Pancreas (tissue), 10 donors: Measurements from ENCODE around the gene TOP2A. TPM values are rescaled to one million over a fixed set of nuclear protein-coding genes. Genes with fewer than 3 reads are reported as not detected.
A peak's percentile ranks its signal among the peaks of the same experiment; 100 is the strongest.

ENCODE experiments used
- ATAC-seq, 4 donors: fragments of 200-7000 bp; cut with Tn5 transposase; one replicate each; pipeline versions ENCODE4 v1.8.0 to v1.9.1; 2020; ENCODE audit warnings: mild to moderate bottlenecking in 4 of 4, moderate library complexity in 4 of 4
- DNase-seq, 6 donors: peaks; one replicate each; pipeline ENCODE4 v3.0.0-alpha.2; 2020
- FAIRE-seq: peaks from 2 replicates; lab custom pipeline; 2012; peaks lifted over from hg19 to GRCh38; lab: Jason Lieb, UNC
- H3K27ac ChIP-seq, 4 donors: fragments of 200-600 bp; sonication (generic); 1 replicate in 3 of 4; 2 replicates in 1 of 4; pipeline versions ENCODE4 v1.5.0 to v1.8.0; 2020
- H3K27me3 ChIP-seq, 4 donors: fragments of 200-600 bp; one replicate each; pipeline ENCODE4 v1.8.0; 2021
- H3K36me3 ChIP-seq, 3 donors: fragments of 200-600 bp; sonication (generic) in 1 of 3; one replicate each; pipeline versions ENCODE4 v1.5.0 to v1.8.0; 2020 to 2021
- H3K4me1 ChIP-seq, 3 donors: fragments of 200-600 bp; one replicate each; pipeline ENCODE4 v1.8.0; 2021
- H3K4me3 ChIP-seq, 4 donors: fragments of 200-600 bp; sonication (generic) in 2 of 4; one replicate each; pipeline versions ENCODE4 v1.5.0 to v1.8.0; 2020 to 2021
- H3K9me3 ChIP-seq, 4 donors: fragments of 200-600 bp; one replicate each; pipeline ENCODE4 v1.8.0; 2021
- WGBS, 2 donors: extraction: QIAGEN DNeasy Blood & Tissue Kit; methylation state at CpG; one replicate each; pipeline ENCODE4 v1.1.7; 2013; 5-methylcytosine and 5-hydroxymethylcytosine counted together
- intact Hi-C, 3 donors: fragments of 100-400 bp; cut with DNase I; formaldehyde crosslinking; loops; one replicate each; pipeline versions ENCODE4 v1.11.1 to v1.14.2; 2022
- polyA plus RNA-seq, 2 donors: library from polyadenylated mRNA; stranded (reverse); fragments of 200-250 nt; gene quantifications; one replicate each; pipeline ENCODE4 v1.2.3, GENCODE V29; 2013
- total RNA-seq, 6 donors: library from RNA; stranded (reverse); fragmentation: NEBNext Ultra II Directional in 4 of 6; extraction: Animal tissue kit (Norgen Biotek cat#: 25700) in 4 of 6; gene quantifications; one replicate each; pipeline versions ENCODE4 v1.2.1 to v1.2.4, GENCODE V29; 2021 to 2023
- TF ChIP-seq, protein P1 (sequence below), 4 donors: fragments of 200-600 bp; sonication (generic) in 3 of 4; IDR thresholded peaks; one replicate each; pipeline versions ENCODE4 v1.5.0 to v1.8.0; 2021; ENCODE audit warnings: antibody characterized with exemption in 4 of 4
- donor health status: healthy with polysubstance abuse.
- donor health status: DM: no; HTN: no; CAD: no; lungs with moderate emphysema.
- donor health status: DM: no; HTN: no; CAD: no.
- donor health status: control.
- donor health status: control.
- donor health status: Bipolar disorder and iron deficiency.
- donor health status: DM: yes; HTN: yes; CAD: no.
- donor health status: DM: no; HTN: no; CAD: no.
- donor health status: DM: no; HTN: no; CAD: no.
- donor health status: DM: yes; HTN: yes; CAD: no.

Gene TOP2A
- total and polyA plus RNA-seq, 8 donors = 0.19 to 4.4 (median 0.65) TPM

DNA sequence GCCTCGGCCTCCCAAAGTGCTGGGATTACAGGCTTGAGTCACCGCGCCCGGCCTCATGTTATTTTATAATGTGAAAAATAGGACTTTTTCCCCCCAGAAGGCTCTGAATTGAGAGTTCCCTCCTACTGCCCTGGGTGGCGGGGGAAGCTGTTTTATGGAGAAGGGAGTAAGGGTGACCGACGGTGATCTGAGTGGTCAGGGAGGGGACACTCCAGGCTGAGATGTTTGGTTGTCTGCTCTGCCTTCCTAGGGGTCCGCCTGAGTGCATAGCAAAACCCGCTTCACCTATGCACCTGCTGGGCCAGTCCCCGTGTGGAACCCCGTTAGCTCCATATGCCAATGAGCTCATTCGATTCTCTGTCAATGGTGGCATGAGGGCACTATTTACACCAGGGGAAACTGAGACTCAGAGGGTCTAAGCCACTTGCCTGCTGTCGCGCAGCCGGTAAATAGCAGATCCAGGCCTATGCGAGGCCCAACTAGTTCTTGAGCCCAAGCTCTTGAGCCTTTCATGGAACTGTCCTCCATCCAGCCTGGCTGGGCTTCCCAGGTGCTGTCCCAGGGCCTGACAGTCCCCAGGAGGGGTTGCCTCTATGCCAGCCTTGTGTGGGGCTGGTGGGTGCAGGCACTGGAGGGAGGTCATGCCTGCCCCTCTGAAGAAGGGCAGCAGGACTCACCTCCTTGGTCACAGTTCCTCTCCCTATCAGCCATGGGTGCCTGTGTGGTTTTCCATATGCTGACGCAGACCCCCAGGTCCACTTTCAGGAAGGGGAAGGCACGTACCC is 51.4 kb downstream of the TOP2A start:
- no peaks in the 10 kb centered on the region for H3K27me3 ChIP-seq
- FAIRE-seq (no peak), ATAC-seq (no peak), DNase-seq (no peak)
- H3K4me3 ChIP-seq = no peak overlapping the region
- H3K9me3 ChIP-seq = no peaks in the 10 kb centered on the region
- intact Hi-C loops = loop anchor here in 2 of 3 donors (10.0 kb wide), 2 partner anchors 49 to 189 kb away; partner anchors contain the start of gene TOP2A (in 1 of the 2)
- peaks cover 0 to 4% (median 0%) of the 10 kb centered on the region in 3 donors for H3K4me1 ChIP-seq
- no peak overlapping the region for H3K27ac ChIP-seq
- TF ChIP-seq, protein P1, sequence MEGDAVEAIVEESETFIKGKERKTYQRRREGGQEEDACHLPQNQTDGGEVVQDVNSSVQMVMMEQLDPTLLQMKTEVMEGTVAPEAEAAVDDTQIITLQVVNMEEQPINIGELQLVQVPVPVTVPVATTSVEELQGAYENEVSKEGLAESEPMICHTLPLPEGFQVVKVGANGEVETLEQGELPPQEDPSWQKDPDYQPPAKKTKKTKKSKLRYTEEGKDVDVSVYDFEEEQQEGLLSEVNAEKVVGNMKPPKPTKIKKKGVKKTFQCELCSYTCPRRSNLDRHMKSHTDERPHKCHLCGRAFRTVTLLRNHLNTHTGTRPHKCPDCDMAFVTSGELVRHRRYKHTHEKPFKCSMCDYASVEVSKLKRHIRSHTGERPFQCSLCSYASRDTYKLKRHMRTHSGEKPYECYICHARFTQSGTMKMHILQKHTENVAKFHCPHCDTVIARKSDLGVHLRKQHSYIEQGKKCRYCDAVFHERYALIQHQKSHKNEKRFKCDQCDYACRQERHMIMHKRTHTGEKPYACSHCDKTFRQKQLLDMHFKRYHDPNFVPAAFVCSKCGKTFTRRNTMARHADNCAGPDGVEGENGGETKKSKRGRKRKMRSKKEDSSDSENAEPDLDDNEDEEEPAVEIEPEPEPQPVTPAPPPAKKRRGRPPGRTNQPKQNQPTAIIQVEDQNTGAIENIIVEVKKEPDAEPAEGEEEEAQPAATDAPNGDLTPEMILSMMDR (IDR thresholded peaks at IDR 0.05) = no peak
- H3K36me3 ChIP-seq = no peaks in the 10 kb centered on the region
- WGBS, 2 donors = 92 to 95% methylated on average over 18 of the region's 18 CpGs

DNA sequence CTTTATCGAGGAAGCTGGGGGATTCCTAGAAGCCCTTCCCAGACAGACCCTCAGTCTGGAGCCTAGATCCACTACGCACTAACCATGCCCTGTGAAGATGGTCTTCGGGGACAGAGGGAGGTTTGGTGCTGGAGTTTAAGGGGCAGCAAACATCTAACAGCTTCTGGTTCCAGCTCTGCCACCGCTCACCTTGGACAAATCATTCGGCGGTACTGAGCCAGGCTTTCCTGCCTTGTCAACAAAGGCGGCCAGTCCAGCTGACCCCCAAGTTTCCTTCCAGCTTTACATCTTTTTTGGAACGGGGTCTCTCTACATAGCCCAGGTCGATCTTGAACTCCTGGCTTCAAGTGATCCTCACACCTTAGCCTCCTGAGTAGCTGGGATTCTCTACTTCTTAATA is 52.8 kb downstream of the TOP2A start:
- intact Hi-C loops = loop anchor here in 2 of 3 donors (10.0 kb wide), 2 partner anchors 50 to 190 kb away; partner anchors contain the start of gene TOP2A (in 1 of the 2)
- Histone ChIP-seq H3K36me3 (no peaks in the 10 kb centered on the region), H3K9me3 (no peaks in the 10 kb centered on the region), H3K4me3 (no peak overlapping the region), H3K4me1 (peaks cover 0 to 4% (median 0%) of the 10 kb centered on the region in 3 donors), H3K27ac (no peak overlapping the region), H3K27me3 (no peaks in the 10 kb centered on the region)
- FAIRE-seq (no peak), DNase-seq (no peak), ATAC-seq (no peak)
- WGBS, 2 donors = 91 to 92% methylated on average over 9 of the region's 9 CpGs
- TF ChIP-seq, protein P1 (IDR thresholded peaks at IDR 0.05) = no peak

DNA sequence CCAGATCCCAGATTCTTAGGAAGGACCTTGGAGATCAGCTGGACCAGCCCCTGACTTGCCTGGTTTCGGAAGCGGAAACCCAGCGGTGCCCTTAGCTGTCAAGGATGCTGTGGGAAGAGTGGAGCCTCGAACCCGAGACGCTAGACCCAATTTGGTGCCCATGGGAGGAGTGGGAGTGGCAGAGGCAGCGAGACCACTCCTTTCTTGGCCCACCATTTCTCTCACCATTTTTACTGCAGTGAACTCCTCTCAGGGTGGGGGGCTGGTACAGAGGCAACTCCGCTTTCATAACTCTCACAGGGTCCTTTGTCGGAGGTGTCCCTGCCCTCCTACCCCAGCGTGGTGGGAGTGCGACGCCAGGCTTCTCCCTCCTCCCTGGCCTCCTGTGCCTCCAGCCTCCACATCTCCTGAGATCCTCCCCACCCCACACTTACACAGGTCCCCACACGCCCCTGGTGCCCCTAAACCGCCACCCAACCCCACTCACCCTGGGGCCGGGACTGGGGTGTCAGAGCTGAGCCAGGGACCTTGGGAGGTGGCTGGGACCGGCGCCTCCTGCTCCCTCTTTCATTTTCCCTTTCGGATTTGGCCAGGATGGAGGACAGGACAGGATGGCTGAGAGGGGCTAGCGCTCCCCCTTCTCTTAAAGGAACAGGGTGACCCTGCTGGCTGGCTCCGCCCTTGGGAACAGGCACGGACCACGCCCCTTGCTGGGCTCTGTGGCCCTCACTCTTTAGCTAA is 53.4 kb downstream of the TOP2A start, which contains the start of gene GJD3:
TSS of gene GJD3 (minus strand) at position 617 of the 741 bp plus-strand sequence. CDS start 922 bp downstream, outside the sequence.
- DNase-seq = peak in 1 of 6 donors; percentile 63
- intact Hi-C loops = loop anchor here in 2 of 3 donors (10.0 kb wide), 2 partner anchors 51 to 191 kb away; partner anchors contain the start of gene TOP2A (in 1 of the 2)
- H3K36me3 ChIP-seq = no peaks in the 10 kb centered on the region

DNA sequence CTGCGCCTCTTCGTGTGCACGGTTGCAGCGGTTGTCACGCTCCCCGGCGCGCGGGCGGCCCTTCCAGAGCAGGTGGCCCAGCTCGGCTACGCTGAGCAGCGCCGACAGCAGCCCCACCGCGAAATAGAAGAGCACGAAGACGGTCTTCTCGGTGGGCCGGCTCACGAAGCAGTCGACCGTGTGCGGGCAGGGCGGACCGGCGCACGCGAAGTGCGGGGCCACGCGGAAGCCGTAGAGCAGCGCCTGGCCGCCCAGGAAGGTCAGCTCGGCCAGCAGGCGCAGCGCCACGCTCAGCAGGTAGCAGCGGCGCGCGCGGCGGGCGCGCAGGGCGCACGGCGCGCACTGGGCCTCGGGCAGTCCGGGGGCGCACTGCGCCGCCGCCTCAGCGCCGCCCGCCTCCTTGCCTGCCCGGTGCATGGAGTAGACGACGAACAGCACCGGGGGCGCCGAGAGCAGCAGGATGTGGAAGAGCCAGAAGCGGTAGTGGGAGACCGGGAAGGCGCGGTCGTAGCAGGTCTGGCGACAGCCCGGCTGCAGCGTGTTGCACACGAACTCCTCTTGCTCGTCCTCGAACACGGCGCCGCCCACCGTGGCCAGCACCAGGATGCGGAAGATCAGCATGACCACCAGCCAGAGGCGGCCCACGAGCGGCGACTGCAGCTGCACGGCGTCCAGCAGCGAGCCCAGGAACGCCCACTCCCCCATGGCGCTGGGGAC is 54.4 kb downstream of the TOP2A start:
- ATAC-seq (peak in 3 of 4 donors; percentile 24 to 60 (median 50)), FAIRE-seq (no peak), DNase-seq (peak in 2 of 6 donors; percentile 43 to 79)
- TF ChIP-seq, protein P1 (IDR thresholded peaks at IDR 0.05) = no peak
- H3K27me3 ChIP-seq = no peaks in the 10 kb centered on the region
- intact Hi-C loops = loop anchor here in 2 of 3 donors (10.0 kb wide), 2 partner anchors 52 to 192 kb away; partner anchors contain the start of gene TOP2A (in 1 of the 2)
- H3K4me1 ChIP-seq = peaks cover 0 to 7% (median 0%) of the 10 kb centered on the region in 3 donors
- WGBS, 2 donors = 4% methylated on average over 62 to 91 of the region's 91 CpGs
- H3K4me3 ChIP-seq = peak overlapping the region; percentile 46 to 65 (median 49)
- H3K9me3 ChIP-seq = no peaks in the 10 kb centered on the region
- no peak overlapping the region for H3K27ac ChIP-seq
- H3K36me3 ChIP-seq = no peaks in the 10 kb centered on the region

More for the DNA sequence above, 53.4 kb downstream of the TOP2A start, which contains the start of gene GJD3:
- H3K4me1 ChIP-seq = peaks cover 0 to 4% (median 0%) of the 10 kb centered on the region in 3 donors
- no peaks in the 10 kb centered on the region for H3K27me3 ChIP-seq
- no peak for ATAC-seq
- no peak for FAIRE-seq
- peak within 1 kb of the TSS; percentile 46 to 65 (median 49) for H3K4me3 ChIP-seq
- no peaks in the 10 kb centered on the region for H3K9me3 ChIP-seq
- no peak within 1 kb of the TSS for H3K27ac ChIP-seq
- TF ChIP-seq, protein P1 (IDR thresholded peaks at IDR 0.05) = no peak
- WGBS, 2 donors = 74 to 76% methylated on average over 22 of the region's 22 CpGs
